Dedifferentiated amniotic fluid mesenchymal stem cell (primary cell): Measurements from ENCODE around the gene ELOB.

Experiments used
- DNase-seq: peaks from one replicate; pipeline ENCODE4 v3.0.0-alpha.2; 2016; ENCODE audit errors: extremely low spot score

The ELOB gene

DNA sequence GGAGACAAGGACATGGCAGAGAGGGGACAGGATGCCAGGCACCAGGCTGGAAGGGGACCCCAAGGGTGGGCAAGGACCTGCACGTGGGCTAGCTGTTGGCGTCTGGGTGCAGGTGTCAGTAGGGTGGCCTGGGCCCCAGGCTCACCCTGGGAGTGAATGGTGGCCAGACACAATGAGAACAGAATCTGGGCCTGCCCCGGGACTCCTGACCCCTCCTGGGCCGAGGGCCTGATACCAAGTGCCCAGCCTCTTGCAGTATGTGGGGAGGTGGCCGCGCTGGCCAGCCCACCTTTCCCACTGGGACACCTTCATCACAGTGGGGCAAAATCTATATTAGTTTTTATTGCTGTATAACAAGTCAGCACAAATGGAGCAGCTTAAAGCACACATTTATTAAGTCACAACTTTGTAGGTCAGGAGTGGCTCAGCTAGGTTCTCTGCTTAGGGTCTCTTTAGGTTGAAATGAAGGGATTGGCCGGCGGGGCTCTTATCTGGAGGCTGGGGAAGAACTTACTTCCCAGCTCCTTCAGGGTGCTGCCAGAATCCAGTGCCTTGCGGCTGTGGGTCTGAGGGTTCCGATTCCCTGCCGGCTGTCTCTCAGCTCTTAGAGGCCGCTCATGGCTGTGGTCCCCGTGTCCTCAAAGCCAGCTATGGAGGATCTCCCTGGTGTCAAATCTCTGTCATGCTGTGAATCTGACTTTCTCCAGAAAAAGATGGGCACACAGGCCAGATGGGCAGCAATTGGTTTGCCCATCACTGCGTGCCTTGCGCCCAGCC is 6.7 kb upstream of the ELOB start:
- no peak for DNase-seq

DNA sequence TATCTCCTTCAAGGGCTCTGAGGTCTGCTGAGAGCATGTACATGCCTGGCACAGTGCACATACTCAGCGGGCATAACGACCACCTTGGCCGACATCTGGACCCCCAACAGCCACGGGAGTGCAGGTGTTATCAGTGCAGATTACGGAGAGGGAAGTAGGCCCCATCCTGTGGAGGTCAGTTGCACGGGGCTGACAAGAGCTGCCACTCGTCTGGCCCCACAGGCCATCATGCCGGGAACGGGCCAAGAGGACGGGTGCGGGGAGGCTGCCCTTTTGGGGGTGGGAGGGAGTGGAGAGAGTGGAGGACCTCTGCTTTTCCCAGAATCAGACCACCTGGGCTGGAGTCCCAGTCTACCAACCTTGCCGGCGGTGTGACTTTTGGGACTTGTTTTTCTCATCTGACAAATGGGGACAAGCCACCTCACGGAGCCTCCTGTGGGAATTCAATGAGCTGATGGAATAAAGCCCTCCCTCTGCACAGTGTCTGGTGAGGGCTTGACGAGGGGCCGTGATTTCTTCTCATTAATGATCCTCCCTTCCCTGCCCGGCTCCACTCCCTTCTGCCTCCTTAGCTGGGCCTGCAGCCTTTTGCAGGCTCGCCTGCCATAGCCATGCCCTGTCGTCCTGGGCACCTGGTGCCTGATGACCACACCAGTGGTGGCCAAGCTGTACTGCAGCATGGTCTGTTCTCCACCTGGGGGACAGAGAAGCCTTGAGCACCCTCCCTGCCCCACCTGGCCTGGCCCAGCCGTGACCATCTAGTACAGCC is 5.7 kb upstream of the ELOB start:
- no peak for DNase-seq

DNA sequence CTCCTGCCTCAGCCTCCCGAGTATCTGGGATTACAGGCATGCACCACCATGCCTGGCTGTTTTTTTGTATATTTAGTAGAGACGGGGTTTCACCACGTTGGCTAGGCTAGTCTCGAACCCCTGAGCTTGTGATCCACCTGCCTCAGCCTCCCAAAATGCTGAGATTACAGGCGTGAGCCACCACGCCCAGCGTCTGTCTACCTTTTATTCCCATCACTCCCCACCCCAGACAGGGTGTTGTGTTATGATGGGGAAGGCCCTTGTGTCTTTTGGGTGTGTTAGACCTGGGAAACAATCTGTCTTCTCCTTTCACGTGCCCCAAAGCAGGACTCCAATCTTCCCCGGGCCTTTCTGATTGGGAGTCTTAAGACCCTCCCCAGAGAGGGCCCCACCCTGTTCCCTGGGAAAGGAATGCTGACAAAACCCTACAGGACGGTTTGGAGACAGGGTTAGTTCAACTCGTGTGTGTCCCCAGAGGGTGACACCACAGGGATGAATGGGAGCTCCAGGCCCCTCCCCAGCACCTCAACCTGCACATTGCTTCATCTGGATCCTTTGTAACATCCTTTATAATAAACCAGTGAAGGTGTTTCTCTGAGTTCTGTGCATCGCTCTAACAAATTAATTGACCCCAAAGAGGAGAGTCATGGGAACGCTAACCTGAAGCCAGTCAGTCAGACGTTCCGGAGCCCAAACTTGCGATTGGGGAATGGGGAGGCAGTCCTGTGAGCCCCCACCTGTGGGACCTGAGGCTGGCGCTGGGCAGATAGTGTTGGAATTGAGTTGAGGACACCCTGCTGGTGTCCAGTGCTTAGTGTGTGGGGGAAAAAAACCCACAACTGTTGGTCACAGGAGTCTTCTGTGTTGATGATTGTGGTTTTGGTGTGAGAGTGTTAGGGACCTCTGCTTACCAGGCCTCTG is 3.2 kb upstream of the ELOB start:
- DNase-seq: no peak

- no peak for DNase-seq
Observed at GRCh38 chr16:2779151-2779920, 2.3 kb upstream of the ELOB start.

DNA sequence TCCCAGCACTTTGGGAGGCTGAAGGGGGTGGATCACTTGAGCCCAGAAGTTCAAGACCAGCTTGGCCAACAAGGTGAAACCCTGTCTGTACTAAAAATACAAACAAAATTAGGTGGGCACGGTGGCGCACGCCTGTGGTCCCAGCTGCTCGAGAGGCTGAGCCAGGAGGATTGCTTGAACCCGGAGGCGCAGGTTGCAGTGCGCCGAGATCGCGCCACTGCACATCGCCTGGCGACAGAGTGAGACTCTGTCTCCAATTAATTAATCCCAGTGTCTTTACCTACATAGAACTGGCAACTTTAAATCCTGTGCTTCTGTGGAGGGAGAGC is 1.5 kb upstream of the ELOB start:
- DNase-seq: no peak

- no peak for DNase-seq
Observed at GRCh38 chr16:2777903-2778629, 986 bp upstream of the ELOB start.

- no peak for DNase-seq
Observed at GRCh38 chr16:2776500-2777139, 460 bp downstream of the ELOB start.

DNA sequence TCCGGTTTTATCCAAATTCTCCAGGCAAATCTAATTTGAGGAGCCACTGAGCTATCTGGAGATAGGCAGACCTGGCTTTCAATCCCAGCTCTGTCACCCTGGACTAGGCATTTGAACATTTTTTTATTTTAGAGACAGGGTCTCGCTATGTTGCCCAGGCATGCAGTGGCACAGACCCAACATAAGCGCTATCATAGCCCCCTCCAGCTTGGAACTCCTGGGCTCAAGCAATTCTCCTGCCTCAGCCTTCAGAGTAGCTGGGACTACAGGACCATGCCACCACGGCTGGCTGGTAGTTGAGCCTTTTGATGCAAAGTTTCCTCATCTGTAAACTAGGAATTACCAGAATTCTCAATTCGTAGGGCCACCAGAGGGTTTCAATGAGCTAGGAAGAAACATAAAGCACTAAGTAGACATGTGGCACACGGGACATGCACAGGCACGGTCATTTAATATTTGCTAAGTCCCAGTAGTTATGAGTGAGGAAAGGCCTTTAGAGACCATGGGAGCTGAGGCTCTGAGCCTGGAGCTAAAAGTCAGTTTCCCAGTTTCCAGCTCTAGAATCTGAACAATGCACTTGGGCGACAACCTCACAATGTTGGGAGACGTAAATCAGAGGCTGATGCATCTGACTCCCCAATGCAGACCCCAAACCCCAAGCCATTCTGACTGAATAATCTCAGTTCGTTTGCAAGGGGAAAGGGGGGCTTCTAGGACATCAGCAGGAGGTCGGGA is 1.1 kb downstream of the ELOB start:
- DNase-seq: no peak

- no peak for DNase-seq
Observed at GRCh38 chr16:2775131-2775716, 1.9 kb downstream of the ELOB start.

DNA sequence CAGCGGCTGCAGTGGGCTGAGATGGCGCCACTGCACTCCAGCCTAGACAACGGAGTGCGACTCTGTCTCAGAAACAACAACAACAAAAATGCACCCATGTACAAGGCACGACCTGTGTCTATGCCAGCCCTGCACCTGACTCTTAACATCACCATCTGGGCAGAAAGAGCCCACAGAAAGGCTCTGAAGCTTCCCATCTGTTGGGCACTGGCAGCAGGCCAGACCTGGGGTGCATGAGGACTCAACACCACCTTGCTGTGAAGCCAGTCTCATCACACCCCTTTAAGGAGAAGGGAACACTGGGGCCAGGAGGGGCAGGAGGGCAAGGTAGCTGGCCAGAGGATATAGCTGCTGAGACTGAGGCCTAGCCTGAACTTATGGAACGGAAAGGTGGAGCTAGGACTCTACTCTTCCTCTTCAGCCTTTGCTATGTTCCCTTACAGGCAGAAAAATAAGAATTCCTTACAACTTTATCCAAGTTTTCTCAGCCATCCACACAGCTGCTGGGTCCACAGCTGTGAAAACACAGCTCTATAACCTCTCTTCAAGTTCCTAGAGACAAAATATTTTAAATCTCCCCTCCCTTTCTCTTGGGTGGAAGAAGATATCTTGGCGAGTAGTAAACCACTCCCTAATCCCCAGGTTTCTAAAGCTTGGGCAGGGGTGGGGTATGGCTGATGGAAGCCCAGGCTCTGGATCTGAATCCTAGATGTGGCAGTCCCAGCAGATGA is 2.8 kb downstream of the ELOB start:
- no peak for DNase-seq

DNA sequence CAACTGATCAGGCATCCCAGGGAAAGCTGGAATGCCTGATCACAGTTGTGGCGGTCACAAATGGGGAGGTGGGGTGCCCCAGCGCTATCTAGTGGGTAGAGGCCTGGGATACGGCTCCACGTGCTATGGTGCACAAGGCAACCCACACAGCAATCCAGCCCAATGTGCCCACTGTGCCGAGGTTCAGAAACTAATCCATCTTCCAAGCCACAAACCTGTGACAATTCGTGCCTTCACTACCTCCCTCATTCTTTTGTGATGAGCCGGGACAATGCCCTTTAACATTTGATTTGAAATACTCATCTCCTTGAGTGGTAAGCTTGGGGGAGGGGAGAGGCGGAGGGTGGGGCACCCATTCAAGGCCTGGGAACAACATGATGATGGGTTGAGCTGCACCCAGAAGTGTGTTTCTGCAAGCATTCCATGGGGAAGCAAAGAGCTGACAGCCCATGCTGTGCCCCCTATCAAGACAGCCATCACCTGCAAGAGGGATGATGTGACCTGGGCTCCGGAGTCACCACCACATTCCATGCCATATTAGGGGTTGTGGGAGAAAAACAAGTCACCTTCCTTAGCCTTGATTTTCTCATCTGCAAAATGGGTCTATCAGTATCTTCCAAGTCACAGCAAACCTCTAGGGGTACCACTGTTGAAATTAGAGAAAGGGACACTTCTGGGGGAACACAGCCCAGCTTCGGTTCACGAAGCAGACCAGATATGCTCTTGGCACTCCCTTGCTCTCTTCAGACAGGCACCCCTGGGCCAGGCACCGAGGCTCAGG is 3.7 kb downstream of the ELOB start:
- no peak for DNase-seq

GRCh38 chr16:2771496-2772402 is 5.3 kb downstream of the ELOB start:
- no peak for DNase-seq

- no peak for DNase-seq
Observed at GRCh38 chr16:2770057-2770951, 6.8 kb downstream of the ELOB start.

- no peak for DNase-seq
Observed at GRCh38 chr16:2769675-2770056, 7.4 kb downstream of the ELOB start.

- DNase-seq: no peak
Observed at GRCh38 chr16:2769100-2769529, 8.0 kb downstream of the ELOB start.
